K562 (cell line): ENCODE data around the gene FAIM. TPM values are rescaled to one million over a fixed set of nuclear protein-coding genes. Genes with fewer than 3 reads are reported as not detected.

ENCODE experiments used
- ATAC-seq: fragments of 200-7000 bp; cut with Tn5 transposase; 3 replicates; pipeline ENCODE4 v1.9.1; 2020; ENCODE audit warnings: moderate library complexity
- BruUV-seq: library from RNA; stranded (reverse); fragments of 400-500 nt; replicated peaks from 2 replicates; lab custom pipeline; 2021; lab: Mats Ljungman, UMichigan
- CTCF ChIA-PET: fragments of 300-600 bp; formaldehyde crosslinking; extraction: SDS; loops from one replicate; lab custom pipeline; 2021; ENCODE audit warnings: low intra/inter-chr PET ratio; lab: Yijun Ruan, JAX
- POLR2A ChIA-PET: fragments of 300-600, 350-650 bp; sonication (Branson Sonifier 250); formaldehyde crosslinking; extraction: SDS; loops from one replicate; lab custom pipeline; 2021; ENCODE audit warnings: antibody characterized with exemption, inconsistent platforms; lab: Yijun Ruan, JAX
- DNase-seq, 4 experiments: peaks; one replicate each; pipeline versions ENCODE4 v3.0.0 to v3.0.0-alpha.2; 2011 to 2018; ENCODE audit warnings: low spot score in 3 of 4, mixed read lengths in 3 of 4; ENCODE audit errors: extremely low read depth in 1 of 4
- FAIRE-seq: peaks from 2 replicates; lab custom pipeline; 2011; peaks lifted over from hg19 to GRCh38; lab: Jason Lieb, UNC
- H2AFZ ChIP-seq: 2 replicates; pipeline ENCODE4 v1.6.0; 2011; ENCODE audit warnings: low read depth, low read length, control low read depth, inconsistent platforms
- H3K27ac ChIP-seq: fragments of 200-600 bp; 3 replicates; pipeline ENCODE4 v1.8.0; 2011; ENCODE audit warnings: low read depth, mild to moderate bottlenecking, control low read depth, inconsistent platforms, low read length, moderate library complexity, mixed read lengths; ENCODE audit errors: extremely low read depth
- H3K27me3 ChIP-seq, 2 experiments: fragments of 300-600 bp in 1 of 2; 2 replicates in 1 of 2; 3 replicates in 1 of 2; pipeline versions ENCODE4 v1.6.0 to v1.8.0; 2011; ENCODE audit warnings: inconsistent platforms in 2 of 2, low read length in 2 of 2, mild to moderate bottlenecking in 1 of 2, mixed read lengths in 1 of 2, moderate library complexity in 1 of 2; ENCODE audit not compliant: control insufficient read depth in 2 of 2, insufficient read depth in 2 of 2
- H3K36me3 ChIP-seq: fragments of 300-600 bp; 3 replicates; pipeline ENCODE4 v1.8.0; 2011; ENCODE audit warnings: mild to moderate bottlenecking, low read length, inconsistent platforms; ENCODE audit not compliant: control insufficient read depth, insufficient read depth
- H3K4me1 ChIP-seq, 2 experiments: fragments of 200-600 bp in 1 of 2; replicated peaks in 1 of 2; 2 replicates in 1 of 2; 3 replicates in 1 of 2; pipeline versions ENCODE4 v1.5.1 to v1.8.0; 2011; ENCODE audit warnings: inconsistent platforms in 2 of 2, low read length in 2 of 2, mild to moderate bottlenecking in 1 of 2, mixed read lengths in 1 of 2, moderate library complexity in 1 of 2; ENCODE audit not compliant: control insufficient read depth in 2 of 2, insufficient read depth in 2 of 2
- H3K4me2 ChIP-seq: 2 replicates; pipeline ENCODE4 v1.6.1; 2011; ENCODE audit warnings: low read length, control low read depth, inconsistent platforms, mixed read lengths; ENCODE audit not compliant: insufficient read depth
- H3K4me3 ChIP-seq: fragments of 200-600 bp; sonication (generic), shearing (Covaris generic); 2 replicates; pipeline ENCODE4 v1.5.1; 2016; ENCODE audit warnings: control low read depth, inconsistent platforms
- H3K79me2 ChIP-seq: fragments of 200-600 bp; 3 replicates; pipeline ENCODE4 v1.8.0; 2011; ENCODE audit warnings: low read length, inconsistent platforms; ENCODE audit not compliant: control insufficient read depth, insufficient read depth
- H3K9ac ChIP-seq, 2 experiments: 2 replicates each; pipeline versions ENCODE4 v1.6.0 to v1.6.1; 2011; ENCODE audit warnings: low read depth in 2 of 2, low read length in 2 of 2, control low read depth in 1 of 2, inconsistent platforms in 1 of 2, mild to moderate bottlenecking in 1 of 2, mixed read lengths in 1 of 2; ENCODE audit not compliant: insufficient read depth in 1 of 2
- H3K9me1 ChIP-seq: one replicate; pipeline ENCODE4 v1.6.0; 2011; ENCODE audit warnings: inconsistent platforms, mild to moderate bottlenecking, low read length, moderate library complexity; ENCODE audit not compliant: control insufficient read depth, insufficient read depth
- H3K9me3 ChIP-seq: replicated peaks from 2 replicates; pipeline ENCODE4 v1.5.1; 2011; ENCODE audit warnings: low read depth, low read length, inconsistent platforms; ENCODE audit not compliant: control insufficient read depth, insufficient read depth
- H4K20me1 ChIP-seq: replicated peaks from 2 replicates; pipeline ENCODE4 v1.6.1; 2011; ENCODE audit warnings: low read length, inconsistent platforms, mixed read lengths; ENCODE audit not compliant: control insufficient read depth, insufficient read depth
- RAD51 ChIP-seq: fragments of 450-650 bp; IDR thresholded peaks from 2 replicates; pipeline ENCODE4 v1.7.1; 2016; ENCODE audit warnings: low read depth, mild to moderate bottlenecking, borderline replicate concordance
- ZNF699 ChIP-seq: fragments of 250-450 bp; sonication (Bioruptor Pico); IDR thresholded peaks from 2 replicates; pipeline ENCODE4 v1.8.0; 2021; ENCODE audit warnings: mild to moderate bottlenecking, moderate library complexity; ENCODE audit not compliant: insufficient replicate concordance
- WGBS: fragments of 100-300 bp; shearing (Covaris generic); methylation state at CpG from one replicate; pipeline ENCODE4 v1.1.6; 2016; ENCODE audit warnings: low coverage, mixed read lengths; ENCODE audit not compliant: insufficient coverage; ENCODE audit errors: missing lambda C conversion rate; 5-methylcytosine and 5-hydroxymethylcytosine counted together
- in situ Hi-C: fragments of 300-500 bp; cut with MboI; formaldehyde crosslinking; loops from 4 replicates; pipeline ENCODE4 v1.15.0; 2018; ENCODE audit warnings: inconsistent platforms, mixed read lengths
- intact Hi-C: fragments of 100-400 bp; cut with micrococcal nuclease; formaldehyde crosslinking; loops from 2 replicates; pipeline ENCODE4 v1.14.2; 2022
- polyA plus RNA-seq, 8 experiments: library from polyadenylated mRNA; depleted of rRNA in 4 of 8; stranded (reverse) in 5 of 8; unstranded in 3 of 8; fragments of >200 nt; fragmentation: Nextera tagmentation in 2 of 8; fragmentation: Illumina TruSeq in 1 of 8; extraction: Ambion mirVana in 2 of 8; extraction: Trizol in 1 of 8; gene quantifications; 2 replicates each; pipeline versions ENCODE4 v1.2.1 to v1.2.3, GENCODE V29; 2011 to 2014; ENCODE audit warnings: inconsistent platforms in 1 of 8, missing spikeins in 1 of 8
- total RNA-seq, 7 experiments: library from RNA; depleted of rRNA in 6 of 7; stranded (reverse); fragments of >200 nt in 6 of 7; fragmentation: Illumina TruSeq in 2 of 7; extraction: Trizol in 2 of 7; gene quantifications; 2 replicates each; pipeline versions ENCODE4 v1.2.1 to v1.2.3, GENCODE V29; 2011 to 2021; ENCODE audit warnings: low replicate concordance in 1 of 7
- TF ChIP-seq, protein P1 (sequence below): sonication (generic); formaldehyde crosslinking; IDR thresholded peaks from 2 replicates; pipeline ENCODE4 v1.5.0; 2020; ENCODE audit warnings: missing genetic modification reagents

Gene FAIM
- total and polyA plus RNA-seq, 9 of the 15 experiments (the other 6 are each of a cell fraction or from before 2014, with no cell fraction given): 2.5 to 7.9 (median 6.6) TPM

DNA sequence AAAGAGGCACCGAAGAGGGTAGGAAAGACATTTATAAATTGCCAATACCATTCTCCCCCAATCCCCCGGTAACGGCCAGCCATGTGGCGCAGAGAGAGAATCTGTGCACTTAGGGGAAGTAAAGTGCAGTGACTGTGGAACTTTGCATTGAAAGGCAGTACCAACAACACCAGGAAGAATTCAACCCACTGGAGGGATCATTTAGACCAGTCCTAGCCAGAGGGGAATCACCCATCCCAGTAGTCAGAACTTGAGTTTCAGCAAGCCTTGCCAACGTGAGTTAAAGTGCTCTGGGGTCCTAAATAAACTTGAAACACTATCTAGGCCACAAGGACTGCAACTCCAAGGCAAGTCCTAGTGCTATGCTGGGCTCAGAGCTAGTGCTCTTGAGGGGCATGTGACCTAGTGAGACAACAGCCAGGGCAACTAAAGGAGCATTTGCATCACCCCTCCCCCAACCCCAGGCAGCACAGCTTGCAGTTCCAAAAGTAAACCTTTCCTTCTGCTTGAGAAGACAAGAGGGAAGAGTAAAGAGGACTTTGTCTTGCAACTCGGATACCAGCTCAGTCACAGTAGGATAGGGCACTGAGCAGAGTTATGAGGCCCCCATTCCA lies 29.5 kb upstream of the FAIM start:
- H3K9me1 ChIP-seq: no peaks in the 10 kb centered on the region
- ChIA-PET POLR2A (interaction anchor here (1.0 to 4.4 kb wide), 3 partner anchors 13 to 366 kb away, joined by 3 to 28 read pairs (median 3); partner anchors contain the start of gene CEP70), CTCF (interaction anchor here (0.9 kb wide), 1 partner anchor 336 kb away, joined by 4 read pairs; no protein-coding TSS in a partner anchor)
- TF ChIP-seq ZNF699 (CRISPR knock-in tag): no peak
- TF ChIP-seq, protein P1, sequence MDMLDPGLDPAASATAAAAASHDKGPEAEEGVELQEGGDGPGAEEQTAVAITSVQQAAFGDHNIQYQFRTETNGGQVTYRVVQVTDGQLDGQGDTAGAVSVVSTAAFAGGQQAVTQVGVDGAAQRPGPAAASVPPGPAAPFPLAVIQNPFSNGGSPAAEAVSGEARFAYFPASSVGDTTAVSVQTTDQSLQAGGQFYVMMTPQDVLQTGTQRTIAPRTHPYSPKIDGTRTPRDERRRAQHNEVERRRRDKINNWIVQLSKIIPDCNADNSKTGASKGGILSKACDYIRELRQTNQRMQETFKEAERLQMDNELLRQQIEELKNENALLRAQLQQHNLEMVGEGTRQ (CRISPR knock-in tag): 0 out of 2 replicates have a peak, but pooled peaks have one; percentile 31
- peak; percentile 15; the same call in 1 of the 2 replicates for TF ChIP-seq RAD51
- in situ Hi-C loops: no loop called here
- H3K9ac ChIP-seq: no peak overlapping the region; a peak in 1 of 4 replicates
- no peaks in the 10 kb centered on the region for H4K20me1 ChIP-seq
- no peak overlapping the region for H3K4me3 ChIP-seq
- no peaks in the 10 kb centered on the region for H3K36me3 ChIP-seq
- no peaks in the 10 kb centered on the region for H3K9me3 ChIP-seq
- DNase-seq: peak in 1 of 4 experiments; percentile 15
- H3K79me2 ChIP-seq: peaks cover 3% of the 10 kb centered on the region; the same call in 1 of the 3 replicates
- peak overlapping the region; percentile 35; the same call in 1 of the 2 replicates for H2AFZ ChIP-seq
- FAIRE-seq: peak; percentile 15
- no peaks in the 10 kb centered on the region for H3K27me3 ChIP-seq
- intact Hi-C loops: no loop called here
- no peak overlapping the region for H3K27ac ChIP-seq
- ATAC-seq: peak; percentile 72
- no peak overlapping the region for H3K4me2 ChIP-seq
- 37% methylated on average over 6 of the region's 6 CpGs for WGBS
- no TSS peak for BruUV-seq
- no peaks in the 10 kb centered on the region; a peak in 1 of 5 replicates for H3K4me1 ChIP-seq
